Stimulated activated naive CD8-positive, alpha-beta T cell treated with anti-CD3 and anti-CD28 coated beads, Interleukin-15, amount 100 ng/mL, for 72 hours (primary cell): Measurements from ENCODE around the gene DTX2.
A peak's percentile ranks its signal among the peaks of the same experiment; 100 is the strongest.
"Not testable (repeated sequence)": the region's sequence is repeated elsewhere in the genome, so short reads cannot be mapped to it uniquely, and the experiment has no call there.

Experiments used
- ATAC-seq: fragments of 150-1000 bp; cut with Tn5 transposase; 2 replicates; pipeline ENCODE4 v1.10.0; 2021; ENCODE audit warnings: mild to moderate bottlenecking, moderate library complexity
- DNase-seq, 2 donors: peaks; one replicate each; pipeline ENCODE4 v3.0.0; 2021 to 2022
- H3K27ac Mint-ChIP-seq, 2 donors: one replicate each; pipeline ENCODE4 v1.8.0; 2022; ENCODE audit warnings: mild to moderate bottlenecking in 2 of 2, mixed read lengths in 2 of 2, moderate library complexity in 2 of 2
- H3K27me3 Mint-ChIP-seq: one replicate; pipeline ENCODE4 v1.8.0; 2022; ENCODE audit warnings: mixed read lengths
- H3K4me1 Mint-ChIP-seq: one replicate; pipeline ENCODE4 v1.8.0; 2022; ENCODE audit warnings: mild to moderate bottlenecking, mixed read lengths
- H3K4me3 Mint-ChIP-seq, 2 donors: one replicate each; pipeline ENCODE4 v1.8.0; 2022; ENCODE audit warnings: mild to moderate bottlenecking in 2 of 2, mixed read lengths in 2 of 2, moderate library complexity in 1 of 2
- H3K9me3 Mint-ChIP-seq, 2 donors: one replicate each; pipeline ENCODE4 v1.8.0; 2022; ENCODE audit warnings: mixed read lengths in 2 of 2

DTX2 gene

GRCh38 chr7:76512941-76513816 is 51.7 kb downstream of the DTX2 start:
- Mint-ChIP-seq H3K4me3 (no peak overlapping the region), H3K27ac (no peak overlapping the region), H3K27me3 (no peaks in the 10 kb centered on the region), H3K9me3 (no peaks in the 10 kb centered on the region), H3K4me1 (no peaks in the 10 kb centered on the region)
- DNase-seq (peak in 1 of 2 donors; percentile 5), ATAC-seq (peak; percentile 44)

- ATAC-seq, result no peak
- Mint-ChIP-seq H3K4me1 (no peaks in the 10 kb centered on the region), H3K27me3 (no peaks in the 10 kb centered on the region), H3K9me3 (no peaks in the 10 kb centered on the region), H3K4me3 (no peak overlapping the region), H3K27ac (peak overlapping the region in 1 of 2 donors; percentile 54)
- DNase-seq, result peak in 1 of 2 donors; percentile 4
Observed at GRCh38 chr7:76513817-76514799, 52.6 kb downstream of the DTX2 start.

GRCh38 chr7:76514926-76515771 is 53.6 kb downstream of the DTX2 start:
- Mint-ChIP-seq H3K4me3 (no peak overlapping the region), H3K27me3 (no peaks in the 10 kb centered on the region), H3K4me1 (peaks cover under 1% of the 10 kb centered on the region), H3K9me3 (no peaks in the 10 kb centered on the region), H3K27ac (no peak overlapping the region)
- ATAC-seq, result no peak
- DNase-seq, result peak in 1 of 2 donors; percentile 7

- Mint-ChIP-seq H3K4me1 (peaks cover 6% of the 10 kb centered on the region), H3K27ac (no peak overlapping the region), H3K27me3 (no peaks in the 10 kb centered on the region), H3K4me3 (no peak overlapping the region), H3K9me3 (no peaks in the 10 kb centered on the region)
- no peak for ATAC-seq
- peak in 1 of 2 donors; percentile 51 for DNase-seq
Observed at GRCh38 chr7:76515999-76516443, 54.5 kb downstream of the DTX2 start.

- H3K4me3 Mint-ChIP-seq, H3K27ac Mint-ChIP-seq: not testable (repeated sequence)
Observed at GRCh38 chr7:76516932-76517331, 55.4 kb downstream of the DTX2 start.

GRCh38 chr7:76526183-76526582 is 64.7 kb downstream of the DTX2 start:
- not testable (repeated sequence) for H3K4me3 Mint-ChIP-seq, H3K27me3 Mint-ChIP-seq, ATAC-seq, H3K4me1 Mint-ChIP-seq, H3K27ac Mint-ChIP-seq, H3K9me3 Mint-ChIP-seq, DNase-seq

More at GRCh38 chr7:76516932-76517331, 55.4 kb downstream of the DTX2 start:
- ATAC-seq, H3K9me3 Mint-ChIP-seq, H3K27me3 Mint-ChIP-seq, DNase-seq, H3K4me1 Mint-ChIP-seq: not testable (repeated sequence)

- DNase-seq, H3K9me3 Mint-ChIP-seq, H3K4me1 Mint-ChIP-seq, H3K4me3 Mint-ChIP-seq, H3K27me3 Mint-ChIP-seq, H3K27ac Mint-ChIP-seq, ATAC-seq: not testable (repeated sequence)
Observed at GRCh38 chr7:76531643-76532042, 70.1 kb downstream of the DTX2 start.

- H3K9me3 Mint-ChIP-seq, ATAC-seq, H3K27me3 Mint-ChIP-seq, H3K4me3 Mint-ChIP-seq, H3K27ac Mint-ChIP-seq, H3K4me1 Mint-ChIP-seq, DNase-seq: not testable (repeated sequence)
Observed at GRCh38 chr7:76543197-76543596, 81.7 kb downstream of the DTX2 start, which contains the start of gene SPDYE16. SPDYE16 (minus strand) TSS chr7:76543297; CDS start chr7:76541459, 1,838 bp downstream.

GRCh38 chr7:76549025-76549854 is 87.7 kb downstream of the DTX2 start:
- not testable (repeated sequence) for H3K27me3 Mint-ChIP-seq, H3K9me3 Mint-ChIP-seq
- Mint-ChIP-seq H3K27ac (peak overlapping the region; percentile 94 to 96), H3K4me1 (peaks cover 24% of the 10 kb centered on the region), H3K4me3 (peak overlapping the region; percentile 94 to 96)
- ATAC-seq (peak; percentile 100), DNase-seq (peak; percentile 82 to 92)

- H3K4me3 Mint-ChIP-seq, result peak overlapping the region; percentile 94 to 96
- H3K4me1 Mint-ChIP-seq, result peaks cover 27% of the 10 kb centered on the region
- peak overlapping the region; percentile 93 to 96 for H3K27ac Mint-ChIP-seq
- not testable (repeated sequence) for H3K27me3 Mint-ChIP-seq, DNase-seq, H3K9me3 Mint-ChIP-seq, ATAC-seq
Observed at GRCh38 chr7:76549855-76550248, 88.3 kb downstream of the DTX2 start.

GRCh38 chr7:76551992-76552391 is 90.5 kb downstream of the DTX2 start:
- ATAC-seq, DNase-seq, H3K27me3 Mint-ChIP-seq, H3K27ac Mint-ChIP-seq, H3K9me3 Mint-ChIP-seq, H3K4me3 Mint-ChIP-seq: not testable (repeated sequence)
- peaks cover 35% of the 10 kb centered on the region for H3K4me1 Mint-ChIP-seq
